Kidney glomerular epithelial cell (primary cell): ENCODE results near the gene TSPAN32.
"Not testable (repeated sequence)": the region's sequence is repeated elsewhere in the genome, so short reads cannot be mapped to it uniquely, and the experiment has no call there.

ENCODE experiments used
- DNase-seq: peaks from one replicate; lab custom pipeline; 2025; lab: John Stamatoyannopoulos, UW

The TSPAN32 gene

GRCh38 chr11:2267306-2267850, 34.4 kb upstream of the TSPAN32 start:
- DNase-seq, result no peak

DNA sequence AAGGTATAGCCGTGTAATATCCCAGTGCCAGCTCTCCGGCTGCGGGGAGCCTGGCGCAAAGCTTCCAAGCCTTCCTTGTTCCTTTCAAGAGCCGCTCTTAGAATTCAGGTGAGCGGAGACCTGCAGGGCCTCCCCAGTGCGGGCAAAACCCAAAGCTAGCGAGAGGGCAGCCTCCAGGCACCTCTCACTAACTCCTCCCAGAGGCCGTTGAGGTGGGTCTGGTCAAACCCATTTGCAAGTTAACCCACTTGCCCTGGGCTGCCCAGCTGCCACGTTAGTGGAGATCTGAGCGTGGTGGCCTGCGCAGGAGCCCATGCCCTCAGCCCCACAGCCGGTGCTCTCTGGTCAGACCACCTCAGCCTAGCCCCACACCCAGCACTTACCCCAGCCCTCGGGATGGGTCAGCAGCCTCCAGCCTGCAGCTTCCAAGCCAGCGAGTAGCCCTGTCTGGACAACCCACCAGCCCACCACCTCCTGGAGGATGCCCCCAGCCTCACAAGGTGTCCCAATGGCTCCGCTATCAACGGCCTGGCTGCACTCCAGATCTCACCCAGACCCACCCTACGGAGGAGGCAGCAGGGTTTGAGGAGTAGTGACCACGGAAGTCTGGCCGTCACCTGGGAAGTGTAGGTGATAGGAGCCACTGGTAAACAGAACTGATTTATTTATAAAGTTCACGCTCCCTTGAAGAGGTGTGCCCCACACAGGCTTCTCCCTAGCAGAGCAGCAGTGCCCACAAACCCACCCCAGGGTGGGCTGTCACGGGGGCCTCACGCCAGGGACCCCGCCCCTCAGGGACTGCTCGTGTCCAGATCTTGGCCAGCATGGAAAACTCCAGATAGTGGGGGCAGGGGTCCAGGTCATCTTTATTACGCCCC, 33.7 kb upstream of the TSPAN32 start:
- no peak for DNase-seq

DNA sequence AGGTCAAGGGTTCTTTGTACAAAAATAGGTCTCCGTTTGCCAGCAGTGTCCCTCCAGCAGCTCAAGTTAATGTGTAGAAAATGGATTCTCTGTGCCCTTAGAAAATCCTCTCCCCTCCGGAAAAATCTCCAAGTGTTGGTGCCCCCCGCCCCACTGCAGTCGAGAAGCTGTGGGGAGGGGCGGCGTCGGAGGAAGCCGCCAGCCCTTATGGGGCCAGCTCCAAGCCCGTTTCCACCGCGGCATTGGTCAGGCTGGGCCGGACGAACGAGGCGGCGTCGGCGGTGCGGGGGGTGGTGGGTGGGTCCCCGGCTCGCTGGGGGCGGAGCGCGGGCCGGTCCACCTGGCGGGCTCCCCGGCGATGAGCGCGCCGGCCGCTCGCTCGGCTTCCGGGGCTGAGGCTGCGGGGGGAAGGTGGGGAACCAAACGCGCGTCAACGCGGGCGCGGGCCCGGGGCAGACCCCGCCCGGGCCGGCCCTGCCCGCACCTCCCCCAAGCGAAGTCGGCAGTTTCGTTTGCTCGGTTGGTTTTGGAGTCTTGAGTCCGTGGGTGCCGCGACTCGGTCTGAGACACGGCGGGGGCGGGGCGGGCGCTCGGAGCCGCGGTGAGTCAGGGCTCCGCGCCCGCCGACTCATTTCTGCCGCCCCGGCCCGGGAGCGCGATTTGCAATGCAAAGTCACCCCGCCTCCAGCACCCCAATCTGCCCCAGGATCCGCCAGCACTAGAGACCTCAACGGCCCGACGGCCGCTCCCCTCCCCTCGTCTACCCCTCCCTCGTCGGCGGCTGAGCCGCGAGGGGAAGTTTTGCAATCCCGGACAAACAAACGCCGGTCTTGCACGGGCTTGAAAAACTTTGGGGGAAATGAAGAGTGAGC, 32.8 kb upstream of the TSPAN32 start:
- DNase-seq, result no peak

DNA sequence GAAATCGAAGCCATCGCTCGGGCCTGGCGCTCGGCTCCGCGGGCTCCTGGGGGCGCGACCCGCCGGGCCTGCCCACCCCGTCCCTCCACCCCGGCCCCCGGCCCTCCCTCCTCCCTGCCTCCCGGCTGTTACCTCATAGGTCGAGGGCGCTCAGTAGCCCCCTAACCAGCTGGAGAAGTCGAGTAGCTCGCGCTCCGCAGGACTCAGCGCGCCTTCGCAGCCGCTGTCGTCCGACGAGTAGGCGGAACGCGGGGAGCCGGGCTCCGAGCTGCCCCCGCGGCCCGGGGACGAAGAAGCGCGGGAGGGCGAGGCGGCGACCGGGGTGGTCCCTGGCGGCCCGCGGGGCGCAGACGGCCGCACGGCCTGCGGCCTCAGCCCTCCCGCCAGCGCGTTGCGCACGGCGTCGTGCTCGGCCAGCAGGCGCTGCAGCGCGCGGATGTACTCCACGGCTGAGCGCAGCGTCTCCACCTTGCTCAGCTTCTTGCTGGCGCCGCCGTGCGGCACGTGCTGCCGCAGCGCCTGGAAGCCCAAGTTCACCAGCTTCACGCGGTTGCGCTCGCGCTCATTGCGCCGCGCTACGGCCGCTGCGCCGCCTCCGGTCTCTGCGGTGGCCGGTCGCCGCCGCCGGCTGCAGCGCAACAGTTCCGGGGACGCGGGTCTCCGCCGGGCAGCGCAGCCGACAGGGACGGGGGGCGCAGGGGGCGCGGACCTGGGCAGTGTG, 32.1 kb upstream of the TSPAN32 start:
- no peak for DNase-seq

- DNase-seq, result no peak
Observed at GRCh38 chr11:2270322-2271076, 31.3 kb upstream of the TSPAN32 start, which contains the start of gene ASCL2. Gene ASCL2, minus strand, starts transcription at chr11:2270588. Its CDS starts 256 bp downstream, at chr11:2270332.

- no peak for DNase-seq
Observed at GRCh38 chr11:2271077-2271326, 30.8 kb upstream of the TSPAN32 start.

- DNase-seq, result no peak
Observed at GRCh38 chr11:2271327-2272227, 30.2 kb upstream of the TSPAN32 start.

DNA sequence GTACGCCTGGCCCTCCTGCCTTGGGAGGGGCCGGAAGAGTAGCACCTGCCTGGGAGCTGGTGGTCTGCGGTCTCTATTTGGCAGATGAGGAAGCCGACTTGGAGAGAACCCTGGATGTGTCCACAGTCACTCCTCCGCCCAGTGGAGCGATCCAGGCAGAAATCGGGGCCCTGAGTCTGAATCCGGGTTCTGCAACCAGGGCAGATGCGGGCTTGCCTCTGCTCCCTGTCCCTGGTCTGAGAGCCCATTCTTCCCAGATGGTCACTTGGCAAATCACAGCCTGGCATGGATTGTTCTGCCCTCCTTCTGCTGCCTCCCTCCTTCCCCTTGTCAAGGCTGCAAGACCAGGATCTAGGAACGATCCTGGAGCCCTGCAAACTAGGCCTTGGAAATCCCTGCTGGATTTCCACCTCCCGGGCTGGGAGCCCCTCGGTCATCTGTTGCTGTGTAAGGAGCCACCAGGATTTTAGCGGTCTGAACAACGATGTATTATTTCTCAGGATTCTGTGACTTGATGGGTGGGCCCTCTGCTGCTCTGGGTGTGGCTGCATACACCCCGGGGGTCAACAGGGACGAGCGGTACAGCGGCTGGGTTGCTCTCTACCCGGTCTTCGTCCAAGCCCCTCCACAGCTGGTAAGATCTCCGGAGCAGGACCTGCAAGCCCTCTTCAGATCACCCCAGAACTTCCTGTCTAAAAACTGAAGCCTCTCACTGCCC, 29.4 kb upstream of the TSPAN32 start:
- no peak for DNase-seq

DNA sequence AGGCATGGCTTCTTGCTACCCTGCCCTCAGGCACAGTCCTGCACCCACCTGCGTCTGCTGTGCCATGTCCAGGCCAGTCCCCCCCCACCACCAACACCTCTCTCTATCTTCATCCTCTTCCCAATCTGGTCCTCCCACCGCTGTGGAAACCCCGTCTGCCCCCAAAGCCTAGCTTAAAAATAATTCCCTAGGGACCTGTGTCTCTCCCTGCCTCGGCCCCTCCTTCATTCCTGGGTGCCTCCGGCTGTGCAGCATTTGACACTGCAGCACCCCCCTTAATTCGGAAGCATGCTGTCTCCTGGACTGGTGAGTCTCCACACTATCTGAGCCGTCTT, 28.9 kb upstream of the TSPAN32 start:
- no peak for DNase-seq

DNA sequence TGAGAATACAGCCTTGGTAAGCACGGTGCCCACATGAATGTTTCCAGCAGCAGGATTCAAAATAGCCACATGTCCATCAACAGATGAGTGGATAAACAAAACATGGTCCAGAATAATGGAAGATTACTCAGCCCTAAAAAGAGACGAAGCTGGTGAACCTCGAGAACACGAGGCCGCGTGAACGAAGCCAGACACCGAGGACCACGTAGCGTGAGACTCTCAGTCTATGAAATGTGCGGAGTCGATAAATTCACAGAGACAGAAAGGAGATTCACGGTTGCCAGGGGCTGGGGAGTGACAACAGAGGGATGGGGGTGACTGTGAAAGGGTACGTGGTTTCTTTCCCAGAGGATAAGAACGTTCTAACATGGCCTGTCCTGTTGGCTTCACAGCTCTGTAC, 28.5 kb upstream of the TSPAN32 start:
- no peak for DNase-seq

DNA sequence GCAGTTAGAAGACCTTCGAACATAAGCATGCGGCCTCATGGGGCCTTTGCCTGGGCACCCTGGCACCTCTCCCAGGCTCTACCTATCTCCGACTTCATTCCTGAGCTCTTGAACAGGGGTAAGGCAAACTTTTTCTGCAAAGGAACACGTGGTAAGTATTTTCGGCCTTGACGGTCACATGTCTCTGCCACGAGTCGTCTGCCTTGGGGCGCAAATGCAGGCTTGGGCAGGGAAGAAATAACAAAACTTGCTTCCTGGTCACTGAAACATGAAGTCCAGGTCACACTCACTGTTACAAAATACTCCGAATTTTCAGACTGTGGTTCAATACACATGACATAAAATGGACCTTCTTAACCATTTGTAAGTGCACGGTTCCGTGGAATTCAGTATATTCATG, 28.0 kb upstream of the TSPAN32 start:
- no peak for DNase-seq

GRCh38 chr11:2275334-2276279, 26.2 kb upstream of the TSPAN32 start:
- DNase-seq, result no peak

GRCh38 chr11:2276280-2277007, 25.4 kb upstream of the TSPAN32 start:
- no peak for DNase-seq

DNA sequence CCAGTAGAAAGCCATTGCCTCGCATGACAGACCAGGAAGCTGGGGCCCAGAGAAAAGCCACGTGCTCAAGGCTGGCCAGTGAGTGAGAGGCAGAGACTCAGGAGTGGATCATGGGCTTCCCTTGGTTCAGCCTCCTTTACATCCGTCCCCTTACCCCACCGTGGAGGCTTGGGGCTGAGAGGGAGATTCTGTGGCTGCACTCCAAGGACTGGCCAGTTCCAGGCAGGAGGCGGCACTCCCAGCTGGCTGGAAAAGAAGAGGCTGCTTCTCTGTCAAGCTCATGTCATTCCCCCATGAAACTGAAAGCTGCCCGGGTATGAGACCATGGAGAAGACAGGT, 24.8 kb upstream of the TSPAN32 start:
- DNase-seq, result no peak

DNA sequence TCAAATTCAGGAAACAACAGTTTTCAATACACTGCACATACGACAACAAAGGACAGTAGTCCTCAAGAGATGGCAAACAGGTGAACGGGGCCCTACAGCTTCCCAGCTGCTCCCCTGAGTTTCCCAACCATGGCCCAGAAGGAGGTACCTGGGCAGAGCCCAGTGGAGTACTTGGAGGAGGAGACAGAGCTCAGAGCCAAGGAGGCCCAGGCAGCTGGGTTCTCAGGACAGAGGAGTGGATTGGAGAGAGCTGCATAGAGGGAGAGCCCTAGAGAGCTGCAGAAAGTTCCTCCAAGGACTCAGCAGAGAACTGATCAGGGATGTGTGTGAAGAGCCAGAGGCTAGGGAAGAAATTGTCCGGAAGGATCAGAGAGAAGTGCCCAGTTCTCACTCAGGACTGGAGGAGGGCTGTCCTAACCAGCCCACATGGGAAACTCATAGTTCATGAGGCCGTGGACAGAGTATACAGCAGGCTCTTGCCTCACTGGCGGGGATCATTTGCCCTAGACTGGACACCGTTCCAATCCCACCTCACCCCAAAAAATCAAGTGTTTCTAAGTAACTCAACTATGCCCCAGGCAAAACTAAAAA, 23.8 kb upstream of the TSPAN32 start:
- DNase-seq, result no peak

DNA sequence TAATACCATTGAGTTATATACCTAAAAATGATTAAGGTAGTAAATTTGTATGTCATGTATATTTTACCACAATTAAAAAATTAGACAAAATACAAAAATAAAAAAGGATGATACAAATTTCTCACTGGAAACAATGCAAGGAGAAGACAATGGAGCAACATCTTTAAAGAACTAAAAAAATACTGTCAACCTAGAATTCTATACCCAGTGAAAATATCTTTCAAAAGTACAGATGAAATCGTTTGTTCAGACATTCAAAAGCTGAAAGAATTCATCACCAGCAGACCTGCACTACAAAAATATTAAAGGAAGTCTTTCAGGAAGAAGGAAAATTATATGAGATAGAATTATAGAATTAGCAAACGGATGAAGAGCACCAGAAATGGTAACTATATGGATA, 21.6 kb upstream of the TSPAN32 start:
- DNase-seq, result no peak

GRCh38 chr11:2286350-2286749, 15.5 kb upstream of the TSPAN32 start:
- DNase-seq, result not testable (repeated sequence)

GRCh38 chr11:2287091-2287490, 14.7 kb upstream of the TSPAN32 start:
- no peak for DNase-seq
